B cell (primary cell): ENCODE measurements around the gene RPL18. TPM values are rescaled to one million over a fixed set of nuclear protein-coding genes. Genes with fewer than 3 reads are reported as not detected.

Experiments used
- ATAC-seq: fragments of 200-7000 bp; cut with Tn5 transposase; one replicate; pipeline ENCODE4 v1.10.0; 2021; ENCODE audit warnings: low read depth, mild to moderate bottlenecking, moderate number of reproducible peaks, moderate library complexity
- CTCF ChIA-PET: fragments of 350-600 bp; sonication (Branson Sonifier 250); formaldehyde crosslinking; loops from one replicate; lab custom pipeline; 2021; ENCODE audit warnings: antibody characterized with exemption, inconsistent platforms; lab: Charles Lee
- POLR2A ChIA-PET: fragments of 350-600 bp; sonication (Branson Sonifier 250); formaldehyde crosslinking; loops from one replicate; lab custom pipeline; 2021; ENCODE audit warnings: antibody characterized with exemption; lab: Charles Lee
- DNase-seq: peaks from one replicate; pipeline ENCODE4 v3.0.0; 2013
- H2AFZ ChIP-seq: 2 replicates; pipeline ENCODE4 v1.6.1; 2012; ENCODE audit warnings: mild to moderate bottlenecking, low read depth, low read length; ENCODE audit not compliant: insufficient read depth, poor library complexity, severe bottlenecking
- H3K27ac ChIP-seq, 2 donors: 1 replicate in 1 of 2; 2 replicates in 1 of 2; pipeline ENCODE4 v1.5.1; 2012 to 2013; ENCODE audit warnings: low read length in 2 of 2, mild to moderate bottlenecking in 2 of 2, moderate library complexity in 1 of 2
- H3K27me3 ChIP-seq, 4 experiments: fragments of 200-600 bp in 1 of 4; sonication (generic) in 1 of 4; replicated peaks in 1 of 4; 1 replicate in 2 of 4; 2 replicates in 2 of 4; pipeline versions ENCODE4 v1.6.1 to v1.7.0; 2013 to 2016; ENCODE audit warnings: low read length in 3 of 4, mild to moderate bottlenecking in 2 of 4, mixed read lengths in 1 of 4, moderate library complexity in 1 of 4; ENCODE audit not compliant: insufficient read depth in 4 of 4, control insufficient read depth in 3 of 4; ENCODE audit errors: control extremely low read depth in 1 of 4
- H3K36me3 ChIP-seq, 2 experiments: replicated peaks in 1 of 2; 1 replicate in 1 of 2; 2 replicates in 1 of 2; pipeline versions ENCODE4 v1.6.1 to v1.7.1; 2013; ENCODE audit warnings: low read length in 1 of 2; ENCODE audit not compliant: insufficient read depth in 2 of 2, control insufficient read depth in 1 of 2; ENCODE audit errors: control extremely low read depth in 1 of 2, extremely low read depth in 1 of 2
- H3K4me1 ChIP-seq, 2 donors: fragments of 200-600 bp in 1 of 2; sonication (generic) in 1 of 2; 1 replicate in 1 of 2; 2 replicates in 1 of 2; pipeline versions ENCODE4 v1.5.1 to v1.6.1; 2013 to 2017; ENCODE audit warnings: low read length in 2 of 2; ENCODE audit not compliant: control insufficient read depth in 2 of 2, insufficient read depth in 2 of 2
- H3K4me2 ChIP-seq: replicated peaks from 2 replicates; pipeline ENCODE3; 2012; ENCODE audit warnings: mild to moderate bottlenecking, low read depth, low read length; ENCODE audit not compliant: poor library complexity, severe bottlenecking
- H3K4me3 ChIP-seq, 5 experiments: fragments of 200-600 bp in 1 of 5; sonication (generic) in 1 of 5; 1 replicate in 3 of 5; 2 replicates in 2 of 5; pipeline versions ENCODE4 v1.5.1 to v1.7.0; 2011 to 2016; ENCODE audit warnings: low read length in 4 of 5, mild to moderate bottlenecking in 4 of 5, low read depth in 2 of 5, control low read depth in 1 of 5, moderate library complexity in 1 of 5; ENCODE audit not compliant: insufficient read depth in 1 of 5; ENCODE audit errors: control extremely low read depth in 1 of 5, extremely low read depth in 1 of 5
- H3K79me2 ChIP-seq: fragments of 200-600 bp; sonication (generic); one replicate; pipeline ENCODE4 v1.6.0; 2016; ENCODE audit warnings: low read length; ENCODE audit not compliant: control insufficient read depth, insufficient read depth
- H3K9ac ChIP-seq: fragments of 200-600 bp; sonication (generic); 2 replicates; pipeline ENCODE4 v1.6.1; 2017; ENCODE audit warnings: mild to moderate bottlenecking, low read length, moderate library complexity
- H3K9me3 ChIP-seq, 3 donors: one replicate each; pipeline versions ENCODE4 v1.6.1 to v1.7.1; 2013; ENCODE audit warnings: low read length in 2 of 3; ENCODE audit not compliant: control insufficient read depth in 2 of 3, insufficient read depth in 1 of 3; ENCODE audit errors: control extremely low read depth in 1 of 3
- H4K20me1 ChIP-seq: 2 replicates; pipeline ENCODE4 v1.6.0; 2012; ENCODE audit warnings: mild to moderate bottlenecking, low read length; ENCODE audit not compliant: insufficient read depth, control insufficient read depth, poor library complexity, severe bottlenecking
- H3K27ac Mint-ChIP-seq: one replicate; pipeline ENCODE4 v1.8.0; 2021; ENCODE audit warnings: mixed read lengths
- H3K27me3 Mint-ChIP-seq: one replicate; pipeline ENCODE4 v1.8.0; 2021; ENCODE audit warnings: mixed read lengths
- H3K4me1 Mint-ChIP-seq: one replicate; pipeline ENCODE4 v1.8.0; 2021; ENCODE audit warnings: mixed read lengths
- H3K4me3 Mint-ChIP-seq: one replicate; pipeline ENCODE4 v1.8.0; 2021; ENCODE audit warnings: mixed read lengths
- H3K9me3 Mint-ChIP-seq: one replicate; pipeline ENCODE4 v1.8.0; 2022; ENCODE audit warnings: mixed read lengths; ENCODE audit not compliant: insufficient read depth
- CTCF ChIP-seq: fragments of 200-600 bp; IDR thresholded peaks from one replicate; pipeline ENCODE4 v1.8.0; 2022; ENCODE audit warnings: antibody characterized with exemption, mild to moderate bottlenecking
- EZH2 ChIP-seq: IDR thresholded peaks from 2 replicates; pipeline ENCODE4 v1.6.1; 2012; ENCODE audit warnings: borderline replicate concordance, low read depth, mild to moderate bottlenecking, moderate library complexity, low read length; ENCODE audit not compliant: insufficient read depth, poor library complexity, severe bottlenecking
- WGBS: methylation state at CpG from one replicate; pipeline ENCODE4 v1.1.5; 2013; ENCODE audit warnings: missing lambda C conversion rate; ENCODE audit not compliant: insufficient coverage; 5-methylcytosine and 5-hydroxymethylcytosine counted together
- intact Hi-C: fragments of 100-400 bp; cut with micrococcal nuclease; formaldehyde crosslinking; loops from one replicate; pipeline ENCODE4 v1.10.0; 2022
- polyA plus RNA-seq: library from polyadenylated mRNA; depleted of rRNA; stranded (reverse); fragments of >200 nt; gene quantifications from 2 replicates; pipeline ENCODE4 v1.2.3, GENCODE V29; 2012
- total RNA-seq, 2 donors: library from RNA; stranded (reverse); fragments of 120-200 nt in 1 of 2; gene quantifications; 1 replicate in 1 of 2; 2 replicates in 1 of 2; pipeline versions ENCODE4 v1.2.3 to v1.2.4, GENCODE V29; 2013 to 2022

The RPL18 gene
- total and polyA plus RNA-seq, 2 donors (not counting 1 experiment from before 2014, with no cell fraction given): 2,248 to 4,393 TPM

GRCh38 chr19:48608798-48609263 lies 10.1 kb downstream of the RPL18 start:
- peak overlapping the region; percentile 8 for H3K9ac ChIP-seq
- DNase-seq (peak; percentile 87), ATAC-seq (peak; percentile 97)
- intact Hi-C loops: loop anchor here (1.0 to 2.0 kb wide), 7 partner anchors 10 to 289 kb away; partner anchors contain the start of genes KDELR1, RPL18 and SPHK2
- Mint-ChIP-seq H3K4me1 (peaks cover 6% of the 10 kb centered on the region), H3K27ac (peak overlapping the region; percentile 90), H3K27me3 (no peaks in the 10 kb centered on the region), H3K4me3 (peak overlapping the region; percentile 67), H3K9me3 (no peaks in the 10 kb centered on the region)
- peak overlapping the region; percentile 64 for H2AFZ ChIP-seq
- ChIA-PET POLR2A (interaction anchor here (0.6 to 1.2 kb wide), 5 partner anchors 10 to 253 kb away, joined by 3 to 17 read pairs (median 4); partner anchors contain the start of genes RPL18 and SPHK2), CTCF (interaction anchor here (0.5 to 4.8 kb wide), 31 partner anchors 9 to 1056 kb away, joined by 3 to 51 read pairs (median 4); partner anchors contain the start of genes CA11, GRWD1, KDELR1 and RPL18)
- TF ChIP-seq EZH2 (no peak), CTCF (peak; percentile 69)
- no peaks in the 10 kb centered on the region for H4K20me1 ChIP-seq
- H3K9me3 ChIP-seq: no peaks in the 10 kb centered on the region
- H3K27ac ChIP-seq: peak overlapping the region in 1 of 2 donors; percentile 4
- peak overlapping the region in 1 of 5 experiments; percentile 25 for H3K4me3 ChIP-seq
- peak overlapping the region; percentile 63 for H3K4me2 ChIP-seq
- peaks cover 0 to 8% of the 10 kb centered on the region in 2 donors for H3K4me1 ChIP-seq
- H3K79me2 ChIP-seq: no peaks in the 10 kb centered on the region
- no CpG with 5 or more reads among the region's 9 CpGs for WGBS
- no peaks in the 10 kb centered on the region for H3K36me3 ChIP-seq
- H3K27me3 ChIP-seq: no peaks in the 10 kb centered on the region

GRCh38 chr19:48607359-48607755 lies 11.6 kb downstream of the RPL18 start:
- H3K27me3 ChIP-seq: no peaks in the 10 kb centered on the region
- no peak overlapping the region for H3K4me3 ChIP-seq
- H4K20me1 ChIP-seq: no peaks in the 10 kb centered on the region
- Mint-ChIP-seq H3K27me3 (no peaks in the 10 kb centered on the region), H3K4me3 (no peak overlapping the region), H3K27ac (no peak overlapping the region), H3K4me1 (peaks cover 5% of the 10 kb centered on the region), H3K9me3 (no peaks in the 10 kb centered on the region)
- peaks cover 0 to 8% of the 10 kb centered on the region in 2 donors for H3K4me1 ChIP-seq
- no peaks in the 10 kb centered on the region for H3K36me3 ChIP-seq
- WGBS: 97% methylated on average over 4 of the region's 7 CpGs
- CTCF ChIA-PET: interaction anchor here (0.6 to 4.8 kb wide), 12 partner anchors 10 to 341 kb away, joined by 3 to 51 read pairs (median 11); partner anchors contain the start of genes CA11, GRWD1, RPL18 and SPHK2
- H3K9ac ChIP-seq: no peak overlapping the region
- no peak overlapping the region for H2AFZ ChIP-seq
- H3K4me2 ChIP-seq: no peak overlapping the region
- intact Hi-C loops: no loop called here
- TF ChIP-seq EZH2: no peak
- TF ChIP-seq CTCF: no peak
- no peaks in the 10 kb centered on the region for H3K9me3 ChIP-seq
- no peak overlapping the region for H3K27ac ChIP-seq
- no peaks in the 10 kb centered on the region for H3K79me2 ChIP-seq
- DNase-seq (no peak), ATAC-seq (no peak)
- POLR2A ChIA-PET: no interaction called here
